ENCODE data around the gene TUFT1. TPM values are rescaled to one million over a fixed set of nuclear protein-coding genes. Genes with fewer than 3 reads are reported as not detected.

Gene TUFT1
- total and polyA plus RNA-seq, 10 of the 15 experiments (the other 5 are each of a cell fraction or from before 2014, with no cell fraction given), result 0.08 to 4.3 (median 3.2) TPM

GRCh38 chr1:151523326-151523725, 16.8 kb upstream of the TUFT1 start:
- in situ Hi-C loops (cut with MboI), result no loop called here
- Histone ChIP-seq H4K20me1 (ENCODE audit: control insufficient read depth, insufficient read depth) (no peaks in the 10 kb centered on the region), H2AFZ (ENCODE audit: control insufficient read depth, low read depth, low read length) (no peak overlapping the region), H3K4me2 (ENCODE audit: control insufficient read depth, insufficient read depth) (no peak overlapping the region), H3K4me3 (no peak overlapping the region), H3K9me3 (replicated peaks; ENCODE audit: control insufficient read depth, insufficient read depth, low read length) (no peaks in the 10 kb centered on the region), H3K36me3 (ENCODE audit: control insufficient read depth in 2 of 2, insufficient read depth in 2 of 2, low read length in 1 of 2) (no peaks in the 10 kb centered on the region), H3K9ac (ENCODE audit: control insufficient read depth, insufficient read depth, low read length) (no peak overlapping the region), H3K27me3 (replicated peaks in 1 of 2; ENCODE audit: control insufficient read depth in 2 of 2, insufficient read depth in 2 of 2, low read length in 1 of 2) (no peaks in the 10 kb centered on the region; a peak in 1 of 4 replicates), H3K4me1 (ENCODE audit: control insufficient read depth, insufficient read depth, low read length) (no peaks in the 10 kb centered on the region), H3K79me2 (ENCODE audit: control insufficient read depth, insufficient read depth, low read length) (no peaks in the 10 kb centered on the region), H3K27ac (ENCODE audit: control insufficient read depth, insufficient read depth) (no peak overlapping the region)
- ChIA-PET RAD21 (ENCODE audit: unreplicated experiment) (no interaction called here), POLR2A (no interaction called here), CTCF (interaction anchor here (0.6 to 1.5 kb wide), 3 partner anchors 12 to 79 kb away, joined by 3 to 4 read pairs (median 4); no protein-coding TSS in a partner anchor), SMC1A (ENCODE audit: uncharacterized antibody, unreplicated experiment) (interaction anchor here (0.7 to 1.0 kb wide), 2 partner anchors 69 to 79 kb away, joined by 3 read pairs; no protein-coding TSS in a partner anchor)
- FAIRE-seq (no peak), ATAC-seq (no peak), DNase-seq (ENCODE audit: low read depth, low spot score) (no peak)
- no TSS peak for BruUV-seq (replicated peaks)
- intact Hi-C loops (cut with micrococcal nuclease; ENCODE audit: unreplicated experiment), result no loop called here
- TF ChIP-seq FOS (IDR thresholded peaks at IDR 0.05; ENCODE audit: borderline replicate concordance, extremely low read depth, insufficient read length) (no peak), RUNX3 (IDR thresholded peaks at IDR 0.05; ENCODE audit: low read length) (no peak), YY1 (IDR thresholded peaks at IDR 0.05; ENCODE audit: low read depth, low read length) (no peak), WRNIP1 (IDR thresholded peaks at IDR 0.05; ENCODE audit: borderline replicate concordance, low read depth, low read length) (no peak), NR2F1 (conservative IDR thresholded peaks at IDR 0.05) (no peak), ZNF687 (IDR thresholded peaks at IDR 0.05) (no peak), TCF12 (IDR thresholded peaks at IDR 0.05; ENCODE audit: low read depth, low read length) (no peak), SUPT20H (IDR thresholded peaks at IDR 0.05; ENCODE audit: borderline replicate concordance, control insufficient read depth, low read depth, low read length) (no peak), USF1 (IDR thresholded peaks at IDR 0.05; ENCODE audit: borderline replicate concordance, extremely low read length, insufficient read depth, low read depth, low read length) (no peak), BACH1 (IDR thresholded peaks at IDR 0.05; ENCODE audit: borderline replicate concordance) (no peak)
- TF ChIP-seq, protein P1, sequence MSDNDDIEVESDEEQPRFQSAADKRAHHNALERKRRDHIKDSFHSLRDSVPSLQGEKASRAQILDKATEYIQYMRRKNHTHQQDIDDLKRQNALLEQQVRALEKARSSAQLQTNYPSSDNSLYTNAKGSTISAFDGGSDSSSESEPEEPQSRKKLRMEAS (IDR thresholded peaks at IDR 0.05; ENCODE audit: low read depth, low read length), result no peak
- 74% methylated on average over 5 of the region's 5 CpGs for WGBS (ENCODE audit: insufficient coverage, insufficient replicate concordance, low lambda C conversion rate, missing lambda C conversion rate)

Data from GM12878 (cell line).